Body of pancreas (tissue), 4 donors: ENCODE measurements around the gene UMPS. TPM values are rescaled to one million over a fixed set of nuclear protein-coding genes. Genes with fewer than 3 reads are reported as not detected.

Experiments
- ATAC-seq: fragments of 150-250 bp; one replicate; pipeline ENCODE4 v1.9.1; 2016
- DNase-seq, 4 donors: peaks; one replicate each; pipeline ENCODE4 v3.0.0-alpha.2; 2019
- H3K27ac ChIP-seq, 4 donors: fragments of 200-600 bp; sonication (generic); 1 replicate in 3 of 4; 2 replicates in 1 of 4; pipeline versions ENCODE4 v1.5.1 to v1.6.1; 2016 to 2019; ENCODE audit warnings: mild to moderate bottlenecking in 1 of 4, mixed read lengths in 1 of 4, moderate library complexity in 1 of 4
- H3K27me3 ChIP-seq, 2 donors: fragments of 200-600 bp; sonication (generic); one replicate each; pipeline ENCODE4 v1.6.0; 2016; ENCODE audit warnings: mild to moderate bottlenecking in 1 of 2
- H3K36me3 ChIP-seq, 2 donors: fragments of 200-600 bp; sonication (generic); replicated peaks in 1 of 2; 2 replicates each; pipeline ENCODE4 v1.5.1; 2016; ENCODE audit warnings: low read depth in 2 of 2; ENCODE audit not compliant: insufficient read depth in 1 of 2
- H3K4me1 ChIP-seq: fragments of 200-600 bp; sonication (generic); one replicate; pipeline ENCODE4 v1.6.0; 2016
- H3K4me3 ChIP-seq, 2 donors: fragments of 200-600 bp; sonication (generic); 1 replicate in 1 of 2; 2 replicates in 1 of 2; pipeline ENCODE4 v1.5.1; 2016 to 2019
- H3K9me3 ChIP-seq, 3 donors: fragments of 200-600 bp; sonication (generic); 1 replicate in 2 of 3; 2 replicates in 1 of 3; pipeline ENCODE4 v1.5.1; 2016
- POLR2A ChIP-seq, 3 donors: fragments of 450-650 bp; IDR thresholded peaks; one replicate each; pipeline ENCODE4 v1.6.1; 2016; ENCODE audit warnings: antibody characterized with exemption in 3 of 3, mild to moderate bottlenecking in 2 of 3
- WGBS, 2 donors: methylation state at CpG; one replicate each; pipeline ENCODE4 v1.1.5; 2017; 5-methylcytosine and 5-hydroxymethylcytosine counted together
- intact Hi-C: fragments of 100-400 bp; cut with DNase I; formaldehyde crosslinking; loops from one replicate; pipeline ENCODE4 v1.15.1; 2023
- total RNA-seq, 2 donors: library from RNA; depleted of rRNA; stranded (reverse); fragments of >200 nt; gene quantifications; one replicate each; pipeline ENCODE4 v1.1.0, GENCODE V29; 2016
- TF ChIP-seq, protein P1 (sequence below), 7 experiments: fragments of 450-650 bp in 4 of 7; fragments of 200-600 bp in 3 of 7; sonication (generic) in 3 of 7; IDR thresholded peaks; one replicate each; pipeline ENCODE4 v1.5.1; 2016 to 2019; ENCODE audit warnings: antibody characterized with exemption in 7 of 7

The UMPS gene
- total RNA-seq, 2 donors from 2014 or later = 6.5 to 12.5 TPM

DNA sequence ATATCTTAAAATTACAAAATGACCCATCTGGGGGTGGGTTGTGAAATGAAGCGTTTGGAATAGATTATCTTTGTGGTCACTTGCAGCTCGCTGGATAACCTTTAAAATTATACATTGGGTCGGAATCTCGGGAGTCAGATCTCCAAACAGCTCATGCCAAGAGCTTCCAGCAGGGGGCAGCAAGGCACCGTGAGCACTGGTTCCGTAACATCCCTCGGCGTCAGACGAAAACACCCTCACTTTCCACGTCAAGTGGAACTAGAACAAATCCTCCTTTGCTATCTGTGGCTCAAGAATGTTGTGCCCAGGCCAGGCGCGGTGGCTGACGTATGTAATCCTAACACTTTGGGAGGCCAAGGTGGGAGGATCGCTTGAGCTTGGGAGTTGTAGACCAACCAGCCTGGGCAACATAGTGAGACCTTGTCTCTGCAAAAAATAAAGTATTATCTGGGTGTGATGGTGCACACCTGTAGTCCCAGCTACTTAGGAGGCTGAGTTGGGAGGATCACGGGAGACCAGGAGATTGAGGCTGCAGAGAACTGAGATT, 31.1 kb downstream of the UMPS start:
- no peak for TF ChIP-seq POLR2A (IDR thresholded peaks at IDR 0.05)
- TF ChIP-seq, protein P1, sequence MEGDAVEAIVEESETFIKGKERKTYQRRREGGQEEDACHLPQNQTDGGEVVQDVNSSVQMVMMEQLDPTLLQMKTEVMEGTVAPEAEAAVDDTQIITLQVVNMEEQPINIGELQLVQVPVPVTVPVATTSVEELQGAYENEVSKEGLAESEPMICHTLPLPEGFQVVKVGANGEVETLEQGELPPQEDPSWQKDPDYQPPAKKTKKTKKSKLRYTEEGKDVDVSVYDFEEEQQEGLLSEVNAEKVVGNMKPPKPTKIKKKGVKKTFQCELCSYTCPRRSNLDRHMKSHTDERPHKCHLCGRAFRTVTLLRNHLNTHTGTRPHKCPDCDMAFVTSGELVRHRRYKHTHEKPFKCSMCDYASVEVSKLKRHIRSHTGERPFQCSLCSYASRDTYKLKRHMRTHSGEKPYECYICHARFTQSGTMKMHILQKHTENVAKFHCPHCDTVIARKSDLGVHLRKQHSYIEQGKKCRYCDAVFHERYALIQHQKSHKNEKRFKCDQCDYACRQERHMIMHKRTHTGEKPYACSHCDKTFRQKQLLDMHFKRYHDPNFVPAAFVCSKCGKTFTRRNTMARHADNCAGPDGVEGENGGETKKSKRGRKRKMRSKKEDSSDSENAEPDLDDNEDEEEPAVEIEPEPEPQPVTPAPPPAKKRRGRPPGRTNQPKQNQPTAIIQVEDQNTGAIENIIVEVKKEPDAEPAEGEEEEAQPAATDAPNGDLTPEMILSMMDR (IDR thresholded peaks at IDR 0.05) = peak; percentile 85 to 97 (median 93)
- ATAC-seq (peak; percentile 88), DNase-seq (peak; percentile 85 to 90 (median 87))
- Histone ChIP-seq H3K27me3 (no peaks in the 10 kb centered on the region), H3K36me3 (no peaks in the 10 kb centered on the region), H3K27ac (peak overlapping the region in 2 of 4 donors; percentile 35 to 53), H3K4me1 (peaks cover 18% of the 10 kb centered on the region), H3K4me3 (no peak overlapping the region), H3K9me3 (no peaks in the 10 kb centered on the region)
- intact Hi-C loops = loop anchor here (5.0 kb wide), 1 partner anchor 141 kb away; no protein-coding TSS in a partner anchor
- 5 to 8% methylated on average over 14 to 15 of the region's 15 CpGs for WGBS, 2 donors

DNA sequence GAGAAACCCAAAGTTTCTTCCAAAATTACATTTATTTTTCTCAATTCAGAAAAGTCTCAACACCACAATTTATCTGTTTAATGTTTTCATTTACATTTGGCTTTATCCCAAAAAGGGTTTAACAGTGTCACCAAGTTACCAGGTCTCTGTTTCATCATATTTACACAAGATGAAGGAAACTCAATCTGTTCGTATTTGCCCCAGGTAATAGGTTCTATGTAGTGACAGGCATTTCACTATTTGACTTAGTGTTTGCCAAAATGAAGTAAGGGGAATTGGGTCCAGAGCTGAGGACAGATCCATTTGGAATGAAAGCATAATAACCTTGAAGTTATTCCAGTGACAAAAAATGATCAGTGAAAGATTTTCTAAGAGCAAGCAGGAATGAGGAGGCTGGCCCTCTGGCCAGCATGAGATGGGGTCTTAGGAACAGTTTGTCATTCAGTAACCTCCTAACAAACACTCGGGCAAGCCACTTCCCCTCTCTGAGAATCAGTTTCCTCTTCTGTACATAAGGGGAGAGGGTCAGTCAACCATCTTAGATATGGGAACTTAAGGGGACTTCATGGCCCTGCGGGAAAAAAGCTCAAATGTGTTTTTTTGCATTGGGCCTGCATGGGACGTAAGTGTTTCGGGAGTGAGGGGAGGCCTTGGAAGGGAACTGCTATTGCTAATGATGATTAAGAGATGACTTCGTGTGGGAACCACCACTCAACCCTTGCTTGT, 31.8 kb downstream of the UMPS start:
- H3K4me3 ChIP-seq = no peak overlapping the region
- ATAC-seq (no peak), DNase-seq (no peak)
- H3K9me3 ChIP-seq = no peaks in the 10 kb centered on the region
- TF ChIP-seq, protein P1 (IDR thresholded peaks at IDR 0.05) = no peak
- no peak for TF ChIP-seq POLR2A (IDR thresholded peaks at IDR 0.05)
- peak overlapping the region in 1 of 4 donors; percentile 53 for H3K27ac ChIP-seq
- peaks cover 18% of the 10 kb centered on the region for H3K4me1 ChIP-seq
- intact Hi-C loops = loop anchor here (5.0 kb wide), 1 partner anchor 140 kb away; no protein-coding TSS in a partner anchor
- 70 to 71% methylated on average over 6 of the region's 6 CpGs for WGBS, 2 donors
- no peaks in the 10 kb centered on the region for H3K36me3 ChIP-seq
- no peaks in the 10 kb centered on the region for H3K27me3 ChIP-seq

DNA sequence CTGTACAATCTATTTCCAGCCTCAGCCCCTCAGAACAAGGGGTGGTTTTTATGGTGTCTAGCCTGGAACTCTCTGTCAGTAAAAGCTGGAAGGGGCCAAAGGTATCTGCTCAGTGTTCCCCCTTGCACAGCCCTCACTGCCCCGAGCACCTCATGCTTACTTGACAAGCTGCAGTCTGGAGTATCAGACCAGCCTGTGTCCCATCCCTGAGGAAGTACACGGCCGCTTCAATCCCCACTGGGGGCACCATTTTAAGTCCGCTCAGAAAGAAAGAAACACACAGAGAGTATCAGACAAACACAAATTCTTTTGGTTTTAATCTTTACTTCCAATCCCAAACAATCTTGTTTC, 32.4 kb downstream of the UMPS start:
- intact Hi-C loops = loop anchor here (5.0 kb wide), 1 partner anchor 140 kb away; no protein-coding TSS in a partner anchor
- Histone ChIP-seq H3K9me3 (no peaks in the 10 kb centered on the region), H3K4me1 (peaks cover 18% of the 10 kb centered on the region), H3K4me3 (no peak overlapping the region), H3K36me3 (no peaks in the 10 kb centered on the region), H3K27me3 (no peaks in the 10 kb centered on the region), H3K27ac (no peak overlapping the region)
- no peak for DNase-seq
- TF ChIP-seq, protein P1 (IDR thresholded peaks at IDR 0.05) = no peak
- no peak for TF ChIP-seq POLR2A (IDR thresholded peaks at IDR 0.05)
- no peak for ATAC-seq
- 90% methylated on average over 4 of the region's 4 CpGs for WGBS, 2 donors

DNA sequence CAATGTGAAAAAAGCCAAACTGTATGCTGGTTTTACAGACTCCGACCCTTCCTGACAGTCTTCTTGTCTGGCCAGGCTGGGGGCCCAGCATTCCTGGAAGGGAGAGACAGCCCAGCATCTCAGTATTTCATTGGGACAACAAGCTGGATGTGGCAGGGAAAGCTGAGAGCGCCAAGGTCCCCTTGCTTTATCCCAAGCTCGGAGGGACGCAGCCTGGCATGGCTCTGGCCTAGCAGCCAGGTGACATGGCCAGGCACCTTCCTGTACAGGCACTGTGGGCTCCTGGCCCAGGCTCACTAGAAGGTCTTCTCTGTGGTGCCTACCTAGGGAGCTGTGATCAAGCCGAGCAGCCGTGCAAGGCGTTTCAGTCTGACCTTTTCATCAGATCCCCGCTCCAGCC, 33.0 kb downstream of the UMPS start:
- 95 to 96% methylated on average over 5 to 8 of the region's 8 CpGs for WGBS, 2 donors
- Histone ChIP-seq H3K9me3 (no peaks in the 10 kb centered on the region), H3K4me3 (no peak overlapping the region), H3K27me3 (no peaks in the 10 kb centered on the region), H3K4me1 (peaks cover 18% of the 10 kb centered on the region), H3K27ac (no peak overlapping the region), H3K36me3 (no peaks in the 10 kb centered on the region)
- intact Hi-C loops = loop anchor here (5.0 kb wide), 1 partner anchor 139 kb away; no protein-coding TSS in a partner anchor
- no peak for ATAC-seq
- TF ChIP-seq, protein P1 (IDR thresholded peaks at IDR 0.05) = no peak
- no peak for TF ChIP-seq POLR2A (IDR thresholded peaks at IDR 0.05)
- DNase-seq = no peak
